Mammary epithelial cell (primary cell): ENCODE results near the gene POLR3K.

Experiments
- EZH2 ChIP-seq: IDR thresholded peaks from 2 replicates; pipeline ENCODE4 v1.6.1; 2012; ENCODE audit warnings: low read length, inconsistent platforms, borderline replicate concordance
- TF ChIP-seq, protein P1 (sequence below), 2 donors: IDR thresholded peaks in 1 of 2; conservative IDR thresholded peaks in 1 of 2; 2 replicates each; pipeline ENCODE4 v1.5.1; 2011 to 2012; ENCODE audit warnings: inconsistent platforms in 2 of 2, low read length in 2 of 2, mild to moderate bottlenecking in 2 of 2, control low read depth in 1 of 2, low read depth in 1 of 2; ENCODE audit not compliant: insufficient read depth in 1 of 2; ENCODE audit errors: extremely low read depth in 1 of 2

GRCh38 chr16:84718-85406 lies 31.5 kb upstream of the POLR3K start:
- TF ChIP-seq EZH2 = no peak
- TF ChIP-seq, protein P1, sequence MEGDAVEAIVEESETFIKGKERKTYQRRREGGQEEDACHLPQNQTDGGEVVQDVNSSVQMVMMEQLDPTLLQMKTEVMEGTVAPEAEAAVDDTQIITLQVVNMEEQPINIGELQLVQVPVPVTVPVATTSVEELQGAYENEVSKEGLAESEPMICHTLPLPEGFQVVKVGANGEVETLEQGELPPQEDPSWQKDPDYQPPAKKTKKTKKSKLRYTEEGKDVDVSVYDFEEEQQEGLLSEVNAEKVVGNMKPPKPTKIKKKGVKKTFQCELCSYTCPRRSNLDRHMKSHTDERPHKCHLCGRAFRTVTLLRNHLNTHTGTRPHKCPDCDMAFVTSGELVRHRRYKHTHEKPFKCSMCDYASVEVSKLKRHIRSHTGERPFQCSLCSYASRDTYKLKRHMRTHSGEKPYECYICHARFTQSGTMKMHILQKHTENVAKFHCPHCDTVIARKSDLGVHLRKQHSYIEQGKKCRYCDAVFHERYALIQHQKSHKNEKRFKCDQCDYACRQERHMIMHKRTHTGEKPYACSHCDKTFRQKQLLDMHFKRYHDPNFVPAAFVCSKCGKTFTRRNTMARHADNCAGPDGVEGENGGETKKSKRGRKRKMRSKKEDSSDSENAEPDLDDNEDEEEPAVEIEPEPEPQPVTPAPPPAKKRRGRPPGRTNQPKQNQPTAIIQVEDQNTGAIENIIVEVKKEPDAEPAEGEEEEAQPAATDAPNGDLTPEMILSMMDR (conservative IDR thresholded peaks at IDR 0.05 in 1 of 2, IDR thresholded peaks at IDR 0.05 in 1 of 2; ENCODE audit: extremely low read depth in 1 of 2, insufficient read depth in 1 of 2, low read depth in 1 of 2, low read length in 2 of 2) = no peak
